ENCODE results near the gene AMDHD2. TPM values are rescaled to one million over a fixed set of nuclear protein-coding genes. Genes with fewer than 3 reads are reported as not detected.

Gene AMDHD2
- total and polyA plus RNA-seq, 2 of the 13 experiments (the other 11 are each of a cell fraction or from before 2014, with no cell fraction given): 33.5 to 39.1 TPM

- FAIRE-seq: peak; percentile 68
- no peak overlapping the region for H2AFZ ChIP-seq (ENCODE audit: low read length)
- TF ChIP-seq HES4 (CRISPR knock-in tag; IDR thresholded peaks at IDR 0.05; ENCODE audit: borderline replicate concordance): no peak
- TF ChIP-seq SRY (CRISPR knock-in tag; IDR thresholded peaks at IDR 0.05): no peak
- 0 out of 2 replicates have a peak, but pooled peaks have one; percentile 16 for TF ChIP-seq PAXIP1 (CRISPR knock-in tag; conservative IDR thresholded peaks at IDR 0.05)
- peak; percentile 72; the same call in 1 of the 2 replicates for TF ChIP-seq ZNF580 (CRISPR knock-in tag; IDR thresholded peaks at IDR 0.05; ENCODE audit: borderline replicate concordance, low read depth)
- TF ChIP-seq ZNF780A (CRISPR knock-in tag; IDR thresholded peaks at IDR 0.05): no peak
- TF ChIP-seq PITX1 (CRISPR knock-in tag; IDR thresholded peaks at IDR 0.05): 0 out of 2 replicates have a peak, but pooled peaks have one; percentile 56
- TF ChIP-seq U2AF1 (optimal IDR thresholded peaks at IDR 0.05; ENCODE audit: low read depth, low read length): no peak
- peak; percentile 65; the same call in 1 of the 2 replicates for TF ChIP-seq ZBTB20 (CRISPR knock-in tag; IDR thresholded peaks at IDR 0.05; ENCODE audit: borderline replicate concordance, low read depth)
- no peak for TF ChIP-seq PHF21A (CRISPR knock-in tag; IDR thresholded peaks at IDR 0.05)
- TF ChIP-seq POGZ (CRISPR knock-in tag; IDR thresholded peaks at IDR 0.05): no peak
- TF ChIP-seq STAG1 (CRISPR knock-in tag; IDR thresholded peaks at IDR 0.05): peak; percentile 98
- TF ChIP-seq NFKB2 (CRISPR knock-in tag; IDR thresholded peaks at IDR 0.05; ENCODE audit: borderline replicate concordance): peak; percentile 20; the same call in 1 of the 2 replicates
- TF ChIP-seq HIC2 (CRISPR knock-in tag; IDR thresholded peaks at IDR 0.05; ENCODE audit: low read depth): 0 out of 2 replicates have a peak, but pooled peaks have one; percentile 26
- TF ChIP-seq ZNF337 (CRISPR knock-in tag; IDR thresholded peaks at IDR 0.05; ENCODE audit: borderline replicate concordance, low read depth): no peak
- 0 out of 2 replicates have a peak, but pooled peaks have one; percentile 23 for TF ChIP-seq ZNF552 (CRISPR knock-in tag; IDR thresholded peaks at IDR 0.05; ENCODE audit: borderline replicate concordance)
Observed at GRCh38 chr16:2500918-2501750, 19.0 kb upstream of the AMDHD2 start.

More at GRCh38 chr16:2500918-2501750, 19.0 kb upstream of the AMDHD2 start:
- intact Hi-C loops (cut with micrococcal nuclease; ENCODE audit: unreplicated experiment) (loop anchor here (1.0 to 10.0 kb wide), 2 partner anchors 71 to 156 kb away; partner anchors contain the start of gene ABCA3), in situ Hi-C loops (cut with HindIII; ENCODE audit: extremely low pct_ligation_motif_present, low pct_unique_long_range_greater_than_20kb) (loop anchor here (5.0 kb wide), 1 partner anchor 74 kb away; the partner anchor contains the start of gene CCNF)
- Histone ChIP-seq H3K4me2 (ENCODE audit: low read depth, low read length) (peak overlapping the region; percentile 50; the same call in 1 of the 2 replicates), H3K36me3 (replicated peaks in 1 of 2; ENCODE audit: control insufficient read depth in 1 of 2, insufficient read depth in 2 of 2, low read length in 2 of 2) (peaks cover 14 to 26% of the 10 kb centered on the region in 2 experiments; a peak in 4 of 5 replicates), H3K9me3 (ENCODE audit: low read length) (no peaks in the 10 kb centered on the region), H3K4me3 (replicated peaks in 1 of 3; ENCODE audit: insufficient read depth in 1 of 3, low read depth in 2 of 3, low read length in 3 of 3) (peak overlapping the region in 2 of 3 experiments; percentile 26 to 56; a peak in 2 of 6 replicates), H3K27me3 (ENCODE audit: control insufficient read depth in 1 of 2, insufficient read depth in 2 of 2, low read length in 2 of 2) (no peaks in the 10 kb centered on the region), H4K20me1 (ENCODE audit: insufficient read depth, low read length) (no peaks in the 10 kb centered on the region), H3K4me1 (ENCODE audit: insufficient read depth, low read length) (peaks cover 22% of the 10 kb centered on the region), H3K9ac (ENCODE audit: insufficient read depth, low read depth, low read length) (no peak overlapping the region; the same call in 1 of the 2 replicates), H3K27ac (ENCODE audit: extremely low read length, insufficient read depth, low read length) (no peak overlapping the region), H3K79me2 (ENCODE audit: insufficient read depth, low read length) (no peaks in the 10 kb centered on the region)
- no TSS peak for BruUV-seq (replicated peaks)
- ChIA-PET POLR2A (interaction anchor here (0.7 to 1.4 kb wide), 7 partner anchors 12 to 536 kb away, joined by 3 to 7 read pairs (median 5); partner anchors contain the start of genes AMDHD2, ECI1, RPS2 and TBC1D24), CTCF (ENCODE audit: low intra/inter-chr PET ratio, low total read pairs) (interaction anchor here (0.8 to 2.2 kb wide), 5 partner anchors 26 to 160 kb away, joined by 3 to 28 read pairs (median 8); partner anchors contain the start of genes ABCA3, CCNF and TBC1D24)
- DNase-seq (ENCODE audit: low spot score) (peak; percentile 64), ATAC-seq (peak; percentile 91)
- 75% methylated on average over 2 of the region's 23 CpGs for WGBS (ENCODE audit: low lambda C conversion rate)
